Lung (tissue), 12 donors: Measurements from ENCODE around the gene TGFBRAP1. TPM values are rescaled to one million over a fixed set of nuclear protein-coding genes. Genes with fewer than 3 reads are reported as not detected.
A peak's percentile ranks its signal among the peaks of the same experiment; 100 is the strongest.
"Not testable (repeated sequence)": the region's sequence is repeated elsewhere in the genome, so short reads cannot be mapped to it uniquely, and the experiment has no call there.

Experiments used
- ATAC-seq: fragments of 200-7000 bp; cut with Tn5 transposase; one replicate; pipeline ENCODE4 v1.9.1; 2020; ENCODE audit warnings: moderate number of reproducible peaks; ENCODE audit not compliant: insufficient read depth, low FRiP score
- DNase-seq, 3 donors: peaks; one replicate each; pipeline ENCODE4 v3.0.0-alpha.2; 2013 to 2017
- H3K27ac ChIP-seq, 2 donors: one replicate each; pipeline ENCODE4 v1.5.1; 2013; ENCODE audit warnings: mild to moderate bottlenecking in 2 of 2, moderate library complexity in 2 of 2, control low read depth in 1 of 2, inconsistent platforms in 1 of 2, low read depth in 1 of 2, low read length in 1 of 2
- H3K27me3 ChIP-seq, 3 donors: one replicate each; pipeline ENCODE4 v1.5.1; 2013; ENCODE audit warnings: low read length in 2 of 3; ENCODE audit not compliant: control insufficient read depth in 3 of 3, insufficient read depth in 3 of 3
- H3K36me3 ChIP-seq, 4 donors: one replicate each; pipeline ENCODE4 v1.5.1; 2013; ENCODE audit warnings: low read length in 4 of 4, mild to moderate bottlenecking in 1 of 4, moderate library complexity in 1 of 4; ENCODE audit not compliant: control insufficient read depth in 4 of 4, insufficient read depth in 4 of 4
- H3K4me1 ChIP-seq, 5 donors: one replicate each; pipeline ENCODE4 v1.5.1; 2013; ENCODE audit warnings: low read length in 5 of 5, mild to moderate bottlenecking in 2 of 5, moderate library complexity in 1 of 5; ENCODE audit not compliant: control insufficient read depth in 5 of 5, insufficient read depth in 5 of 5
- H3K4me3 ChIP-seq: one replicate; pipeline ENCODE4 v1.5.1; 2013; ENCODE audit warnings: mild to moderate bottlenecking, control low read depth, moderate library complexity
- H3K9ac ChIP-seq, 2 donors: one replicate each; pipeline ENCODE4 v1.5.1; 2013; ENCODE audit warnings: low read length in 2 of 2, control low read depth in 1 of 2; ENCODE audit not compliant: insufficient read depth in 1 of 2
- H3K9me3 ChIP-seq, 4 donors: one replicate each; pipeline ENCODE4 v1.5.1; 2013; ENCODE audit warnings: low read length in 3 of 4, mild to moderate bottlenecking in 1 of 4, moderate library complexity in 1 of 4; ENCODE audit not compliant: control insufficient read depth in 4 of 4, insufficient read depth in 3 of 4
- WGBS, 2 donors: extraction: QIAGEN DNeasy Blood & Tissue Kit; methylation state at CpG; one replicate each; pipeline ENCODE4 v1.1.7; 2013; 5-methylcytosine and 5-hydroxymethylcytosine counted together
- polyA plus RNA-seq, 2 donors: library from polyadenylated mRNA; stranded (reverse); fragments of 200-250 nt; gene quantifications; one replicate each; pipeline ENCODE4 v1.2.1, GENCODE V29; 2013
- total RNA-seq, 2 donors: library from RNA; depleted of rRNA in 1 of 2; stranded (reverse); fragments of >200 nt in 1 of 2; gene quantifications; one replicate each; pipeline ENCODE4 v1.2.1, GENCODE V29; 2014 to 2021
- TF ChIP-seq, protein P1 (sequence below): IDR thresholded peaks from 2 replicates; pipeline ENCODE4 v1.5.1; 2012; ENCODE audit warnings: mild to moderate bottlenecking; ENCODE audit errors: control extremely low read depth, extremely low read depth
- donor health status: control.
- donor health status: control.
- donor health status: Bipolar disorder and iron deficiency.
- donor health status: healthy.
- donor health status: DM: yes; HTN: yes; CAD: no.

TGFBRAP1 gene
- total and polyA plus RNA-seq, 4 donors = 4.0 to 19.7 (median 12.0) TPM

- 9 to 20% methylated on average over 16 of the region's 16 CpGs for WGBS, 2 donors
- TF ChIP-seq, protein P1, sequence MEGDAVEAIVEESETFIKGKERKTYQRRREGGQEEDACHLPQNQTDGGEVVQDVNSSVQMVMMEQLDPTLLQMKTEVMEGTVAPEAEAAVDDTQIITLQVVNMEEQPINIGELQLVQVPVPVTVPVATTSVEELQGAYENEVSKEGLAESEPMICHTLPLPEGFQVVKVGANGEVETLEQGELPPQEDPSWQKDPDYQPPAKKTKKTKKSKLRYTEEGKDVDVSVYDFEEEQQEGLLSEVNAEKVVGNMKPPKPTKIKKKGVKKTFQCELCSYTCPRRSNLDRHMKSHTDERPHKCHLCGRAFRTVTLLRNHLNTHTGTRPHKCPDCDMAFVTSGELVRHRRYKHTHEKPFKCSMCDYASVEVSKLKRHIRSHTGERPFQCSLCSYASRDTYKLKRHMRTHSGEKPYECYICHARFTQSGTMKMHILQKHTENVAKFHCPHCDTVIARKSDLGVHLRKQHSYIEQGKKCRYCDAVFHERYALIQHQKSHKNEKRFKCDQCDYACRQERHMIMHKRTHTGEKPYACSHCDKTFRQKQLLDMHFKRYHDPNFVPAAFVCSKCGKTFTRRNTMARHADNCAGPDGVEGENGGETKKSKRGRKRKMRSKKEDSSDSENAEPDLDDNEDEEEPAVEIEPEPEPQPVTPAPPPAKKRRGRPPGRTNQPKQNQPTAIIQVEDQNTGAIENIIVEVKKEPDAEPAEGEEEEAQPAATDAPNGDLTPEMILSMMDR = no peak
- ATAC-seq = peak; percentile 11
Measured at GRCh38 chr2:105328281-105329196, 996 bp downstream of the TGFBRAP1 start.

DNA sequence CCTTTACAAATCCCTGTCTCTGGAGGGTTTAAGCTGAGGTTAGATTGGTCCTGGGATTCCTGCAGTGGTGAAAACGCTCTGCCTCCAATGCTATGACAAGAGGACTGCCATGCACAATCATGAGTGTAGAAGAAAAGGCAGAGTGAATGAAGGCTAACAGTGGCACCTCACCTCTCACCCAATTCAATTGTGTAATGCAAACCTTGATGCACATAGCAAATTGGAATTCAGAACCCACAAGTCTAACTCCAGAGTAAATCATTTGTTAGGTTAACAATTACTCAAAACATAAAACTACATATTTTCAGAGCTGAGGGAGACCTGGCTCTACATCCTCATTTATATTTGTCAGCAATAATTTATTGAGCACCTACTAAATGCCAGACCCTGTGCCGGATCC, 1.8 kb downstream of the TGFBRAP1 start:
- H3K9ac ChIP-seq = no peak overlapping the region
- 62 to 86% methylated on average over 2 of the region's 2 CpGs for WGBS, 2 donors
- H3K4me1 ChIP-seq = peaks cover 4 to 11% (median 8%) of the 10 kb centered on the region in 5 donors
- no peak overlapping the region for H3K27ac ChIP-seq
- ATAC-seq (no peak), DNase-seq (no peak)
- H3K27me3 ChIP-seq = no peaks in the 10 kb centered on the region
- peaks cover 0 to 1% (median 0%) of the 10 kb centered on the region in 4 donors for H3K9me3 ChIP-seq
- H3K36me3 ChIP-seq = peaks cover 0 to 4% (median 0%) of the 10 kb centered on the region in 4 donors
- H3K4me3 ChIP-seq = no peak overlapping the region
- TF ChIP-seq, protein P1 = no peak

More at GRCh38 chr2:105328281-105329196, 996 bp downstream of the TGFBRAP1 start:
- no peaks in the 10 kb centered on the region for H3K27me3 ChIP-seq
- peak overlapping the region in 1 of 2 donors; percentile 89 for H3K27ac ChIP-seq
- H3K9me3 ChIP-seq = peaks cover 0 to 1% (median 0%) of the 10 kb centered on the region in 4 donors
- peak overlapping the region; percentile 77 for H3K4me3 ChIP-seq
- DNase-seq = peak; percentile 24 to 29 (median 29)
- H3K9ac ChIP-seq = peak overlapping the region in 1 of 2 donors; percentile 84
- peaks cover 0 to 4% (median 0%) of the 10 kb centered on the region in 4 donors for H3K36me3 ChIP-seq
- H3K4me1 ChIP-seq = peaks cover 4 to 11% (median 5%) of the 10 kb centered on the region in 5 donors

DNA sequence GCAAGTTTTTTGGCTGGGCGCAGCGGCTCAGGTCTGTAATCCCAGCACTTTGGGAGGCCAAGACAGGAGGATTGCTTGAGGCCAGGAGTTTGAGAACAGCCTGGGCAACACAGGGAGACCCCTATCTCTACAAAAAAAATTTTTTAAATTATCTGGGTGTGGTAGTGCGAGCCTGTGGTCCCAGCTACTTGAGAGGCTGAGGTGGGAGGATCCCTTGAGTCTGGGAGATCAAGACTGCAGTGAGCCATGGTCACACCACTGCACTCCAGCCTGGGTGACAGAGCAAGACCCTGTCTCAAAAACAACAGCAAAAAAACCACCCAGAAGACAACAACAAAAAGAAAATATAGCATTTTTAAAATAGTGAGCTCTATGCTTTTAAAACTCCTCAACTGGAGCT, 2.3 kb downstream of the TGFBRAP1 start:
- H3K9ac ChIP-seq, DNase-seq, H3K27me3 ChIP-seq, H3K27ac ChIP-seq, H3K36me3 ChIP-seq, H3K4me3 ChIP-seq, H3K9me3 ChIP-seq, ATAC-seq: not testable (repeated sequence)
- peaks cover 4 to 11% (median 8%) of the 10 kb centered on the region in 5 donors for H3K4me1 ChIP-seq
- WGBS, 2 donors = 91 to 93% methylated on average over 3 of the region's 3 CpGs

- WGBS, 2 donors = 22 to 62% methylated on average over 3 of the region's 3 CpGs
- H3K27ac ChIP-seq = no peak overlapping the region
- peaks cover 0 to 4% (median 0%) of the 10 kb centered on the region in 4 donors for H3K36me3 ChIP-seq
- DNase-seq (no peak), ATAC-seq (no peak)
- H3K4me3 ChIP-seq = no peak overlapping the region
- peaks cover 4 to 10% (median 9%) of the 10 kb centered on the region in 5 donors for H3K4me1 ChIP-seq
- H3K9me3 ChIP-seq = no peaks in the 10 kb centered on the region
- TF ChIP-seq, protein P1 = no peak
- no peak overlapping the region for H3K9ac ChIP-seq
- no peaks in the 10 kb centered on the region for H3K27me3 ChIP-seq
Measured at GRCh38 chr2:105325389-105325963, 4.1 kb downstream of the TGFBRAP1 start.
